Aorta (tissue), 5 donors: ENCODE data around the gene TSNAXIP1. TPM values are rescaled to one million over a fixed set of nuclear protein-coding genes. Genes with fewer than 3 reads are reported as not detected.

Experiments used
- ATAC-seq: fragments of 200-7000 bp; cut with Tn5 transposase; one replicate; pipeline ENCODE4 v1.9.1; 2022; ENCODE audit warnings: moderate library complexity; ENCODE audit not compliant: low FRiP score
- DNase-seq, 2 donors: peaks; one replicate each; pipeline ENCODE4 v3.0.0-alpha.2; 2020
- H3K27ac ChIP-seq, 2 donors: one replicate each; pipeline ENCODE4 v1.5.1; 2013; ENCODE audit warnings: low read length in 2 of 2, mild to moderate bottlenecking in 2 of 2, moderate library complexity in 2 of 2, control low read depth in 1 of 2, inconsistent platforms in 1 of 2, low read depth in 1 of 2
- H3K27me3 ChIP-seq, 2 donors: one replicate each; pipeline ENCODE4 v1.6.1; 2013; ENCODE audit warnings: control low read depth in 1 of 2, low read length in 1 of 2, mild to moderate bottlenecking in 1 of 2, moderate library complexity in 1 of 2; ENCODE audit not compliant: insufficient read depth in 2 of 2, control insufficient read depth in 1 of 2
- H3K36me3 ChIP-seq, 2 donors: one replicate each; pipeline ENCODE4 v1.6.1; 2013; ENCODE audit warnings: control low read depth in 1 of 2, low read length in 1 of 2, mild to moderate bottlenecking in 1 of 2; ENCODE audit not compliant: insufficient read depth in 2 of 2, control insufficient read depth in 1 of 2
- H3K4me1 ChIP-seq, 2 donors: one replicate each; pipeline ENCODE4 v1.6.1; 2013; ENCODE audit warnings: low read length in 2 of 2, control low read depth in 1 of 2, mild to moderate bottlenecking in 1 of 2, moderate library complexity in 1 of 2; ENCODE audit not compliant: insufficient read depth in 2 of 2, control insufficient read depth in 1 of 2
- H3K4me3 ChIP-seq, 2 donors: one replicate each; pipeline ENCODE4 v1.5.1; 2013; ENCODE audit warnings: low read length in 2 of 2, control low read depth in 1 of 2, mild to moderate bottlenecking in 1 of 2
- H3K9me3 ChIP-seq: one replicate; pipeline ENCODE4 v1.6.1; 2013; ENCODE audit warnings: mild to moderate bottlenecking, low read length; ENCODE audit not compliant: control insufficient read depth
- WGBS, 2 donors: extraction: QIAGEN DNeasy Blood & Tissue Kit; methylation state at CpG; one replicate each; pipeline ENCODE4 v1.1.7; 2013; 5-methylcytosine and 5-hydroxymethylcytosine counted together
- intact Hi-C, 2 donors: fragments of 100-400 bp; cut with DNase I; formaldehyde crosslinking; loops; one replicate each; pipeline versions ENCODE4 v1.14.2 to v1.15.0; 2022
- polyA plus RNA-seq, 2 donors: library from polyadenylated mRNA; stranded (reverse); fragments of 200-250 nt; gene quantifications; one replicate each; pipeline ENCODE4 v1.2.3, GENCODE V29; 2013
- total RNA-seq, 2 donors: library from RNA; stranded (reverse); fragmentation: NEBNext Ultra II Directional; extraction: Animal tissue kit (Norgen Biotek cat#: 25700); gene quantifications; one replicate each; pipeline ENCODE4 v1.2.1, GENCODE V29; 2021
- donor health status: healthy with polysubstance abuse.
- donor health status: Bipolar disorder and iron deficiency.
- donor health status: DM: no; HTN: no; CAD: no.
- donor health status: DM: no; HTN: no; CAD: no.
- donor health status: DM: yes; HTN: yes; CAD: no.

Gene TSNAXIP1
- total and polyA plus RNA-seq, 4 donors: 0.84 to 7.3 (median 1.1) TPM; not detected in 1

- Histone ChIP-seq H3K9me3 (no peaks in the 10 kb centered on the region), H3K4me1 (no peaks in the 10 kb centered on the region), H3K36me3 (no peaks in the 10 kb centered on the region), H3K27ac (no peak overlapping the region), H3K4me3 (no peak overlapping the region), H3K27me3 (no peaks in the 10 kb centered on the region)
- ATAC-seq (no peak), DNase-seq (no peak)
- WGBS, 2 donors: 86 to 88% methylated on average over 7 of the region's 7 CpGs
- intact Hi-C loops: no loop called here
These were observed 6.3 kb upstream of the TSNAXIP1 start for GRCh38 chr16:67800338-67800926.

- 83 to 90% methylated on average over 1 of the region's 1 CpG for WGBS, 2 donors
- Histone ChIP-seq H3K27ac (no peak overlapping the region), H3K4me3 (no peak overlapping the region), H3K36me3 (no peaks in the 10 kb centered on the region), H3K4me1 (no peaks in the 10 kb centered on the region), H3K27me3 (no peaks in the 10 kb centered on the region), H3K9me3 (no peaks in the 10 kb centered on the region)
- DNase-seq (no peak), ATAC-seq (no peak)
- intact Hi-C loops: no loop called here
These were observed 5.4 kb upstream of the TSNAXIP1 start for GRCh38 chr16:67801241-67801640.

GRCh38 chr16:67801883-67802282 is 4.8 kb upstream of the TSNAXIP1 start:
- H3K4me1 ChIP-seq: no peaks in the 10 kb centered on the region
- ATAC-seq (no peak), DNase-seq (no peak)
- WGBS, 2 donors: 94% methylated on average over 2 of the region's 2 CpGs
- no peaks in the 10 kb centered on the region for H3K9me3 ChIP-seq
- H3K27me3 ChIP-seq: no peaks in the 10 kb centered on the region
- H3K4me3 ChIP-seq: no peak overlapping the region
- no peaks in the 10 kb centered on the region for H3K36me3 ChIP-seq
- intact Hi-C loops: no loop called here
- no peak overlapping the region for H3K27ac ChIP-seq

- no peak for DNase-seq
- H3K4me3 ChIP-seq: no peak overlapping the region
- H3K27ac ChIP-seq: no peak overlapping the region
- H3K36me3 ChIP-seq: no peaks in the 10 kb centered on the region
- no peak for ATAC-seq
- 91 to 94% methylated on average over 3 of the region's 3 CpGs for WGBS, 2 donors
- intact Hi-C loops: no loop called here
- H3K9me3 ChIP-seq: no peaks in the 10 kb centered on the region
- no peaks in the 10 kb centered on the region for H3K27me3 ChIP-seq
- H3K4me1 ChIP-seq: no peaks in the 10 kb centered on the region
These were observed 2.8 kb upstream of the TSNAXIP1 start for GRCh38 chr16:67803894-67804293.

- no peak overlapping the region for H3K4me3 ChIP-seq
- no peak for ATAC-seq
These were observed 1.7 kb upstream of the TSNAXIP1 start for GRCh38 chr16:67804853-67805542.

GRCh38 chr16:67805718-67806427 is 816 bp upstream of the TSNAXIP1 start:
- peak in 1 of 2 donors; percentile 50 for DNase-seq
- H3K9me3 ChIP-seq: no peaks in the 10 kb centered on the region
- WGBS, 2 donors: 0 to 2% methylated on average over 26 of the region's 26 CpGs
- H3K4me1 ChIP-seq: no peaks in the 10 kb centered on the region
- H3K4me3 ChIP-seq: peak overlapping the region; percentile 13 to 87
- H3K27ac ChIP-seq: no peak overlapping the region
- intact Hi-C loops: loop anchor here in 1 of 2 donors (5.0 kb wide), 1 partner anchor 36 kb away; the partner anchor contains the start of gene THAP11
- no peaks in the 10 kb centered on the region for H3K36me3 ChIP-seq
- no peaks in the 10 kb centered on the region for H3K27me3 ChIP-seq
- ATAC-seq: peak; percentile 1

More at GRCh38 chr16:67804853-67805542, 1.7 kb upstream of the TSNAXIP1 start:
- Histone ChIP-seq H3K36me3 (no peaks in the 10 kb centered on the region), H3K27me3 (no peaks in the 10 kb centered on the region), H3K9me3 (no peaks in the 10 kb centered on the region), H3K27ac (no peak overlapping the region), H3K4me1 (no peaks in the 10 kb centered on the region)
- WGBS, 2 donors: 84 to 89% methylated on average over 4 of the region's 4 CpGs
- intact Hi-C loops: loop anchor here in 1 of 2 donors (5.0 kb wide), 1 partner anchor 37 kb away; the partner anchor contains the start of gene THAP11
- DNase-seq: no peak

GRCh38 chr16:67807148-67807682 is 526 bp downstream of the TSNAXIP1 start:
- H3K4me1 ChIP-seq: no peaks in the 10 kb centered on the region
- no peak for DNase-seq
- no peak for ATAC-seq
- intact Hi-C loops: loop anchor here in 1 of 2 donors (5.0 kb wide), 1 partner anchor 35 kb away; the partner anchor contains the start of gene THAP11
- peak overlapping the region in 1 of 2 donors; percentile 20 for H3K27ac ChIP-seq
- no peaks in the 10 kb centered on the region for H3K27me3 ChIP-seq
- 24% methylated on average over 24 of the region's 24 CpGs for WGBS, 2 donors
- no peaks in the 10 kb centered on the region for H3K9me3 ChIP-seq
- H3K36me3 ChIP-seq: no peaks in the 10 kb centered on the region
- H3K4me3 ChIP-seq: peak overlapping the region in 1 of 2 donors; percentile 50

- H3K27me3 ChIP-seq: no peaks in the 10 kb centered on the region
- H3K36me3 ChIP-seq: no peaks in the 10 kb centered on the region
- 97 to 100% methylated on average over 1 of the region's 1 CpG for WGBS, 2 donors
- no peaks in the 10 kb centered on the region for H3K9me3 ChIP-seq
- no peak overlapping the region for H3K27ac ChIP-seq
- ATAC-seq (no peak), DNase-seq (no peak)
- no peak overlapping the region for H3K4me3 ChIP-seq
- H3K4me1 ChIP-seq: no peaks in the 10 kb centered on the region
- intact Hi-C loops: no loop called here
These were observed 5.2 kb downstream of the TSNAXIP1 start for GRCh38 chr16:67811899-67812298.
